Neuronal stem cell (in vitro differentiated cells): ENCODE measurements around the gene RNF6.

Experiments
- DNase-seq: peaks from one replicate; pipeline ENCODE4 v3.0.0-alpha.2; 2013; ENCODE audit warnings: low spot score
- H2AFZ ChIP-seq: one replicate; pipeline ENCODE4 v1.6.1; 2013; ENCODE audit warnings: mild to moderate bottlenecking, low read length, inconsistent platforms
- H2AK5ac ChIP-seq: 2 replicates; pipeline ENCODE4 v1.6.1; 2013; ENCODE audit warnings: low read depth, mild to moderate bottlenecking, inconsistent platforms, low read length, moderate library complexity, mixed read lengths
- H2BK120ac ChIP-seq: 2 replicates; pipeline ENCODE4 v1.6.1; 2013; ENCODE audit warnings: low read depth, mild to moderate bottlenecking, inconsistent platforms, low read length, moderate library complexity, mixed read lengths
- H2BK12ac ChIP-seq: one replicate; pipeline ENCODE4 v1.6.1; 2013; ENCODE audit warnings: low read length, inconsistent platforms
- H2BK15ac ChIP-seq: 2 replicates; pipeline ENCODE4 v1.6.1; 2013; ENCODE audit warnings: mild to moderate bottlenecking, low read length, inconsistent platforms, mixed read lengths
- H2BK5ac ChIP-seq: one replicate; pipeline ENCODE4 v1.6.1; 2013; ENCODE audit warnings: inconsistent platforms, mild to moderate bottlenecking, low read length, moderate library complexity
- H3K14ac ChIP-seq: one replicate; pipeline ENCODE4 v1.6.1; 2013; ENCODE audit warnings: low read length, inconsistent platforms
- H3K18ac ChIP-seq: 2 replicates; pipeline ENCODE4 v1.6.1; 2013; ENCODE audit warnings: low read length, inconsistent platforms
- H3K23ac ChIP-seq: 2 replicates; pipeline ENCODE4 v1.6.1; 2013; ENCODE audit warnings: low read depth, mild to moderate bottlenecking, mixed read lengths, low read length, inconsistent platforms; ENCODE audit not compliant: poor library complexity
- H3K27ac ChIP-seq: replicated peaks from 3 replicates; pipeline ENCODE4 v1.5.1; 2013; ENCODE audit warnings: low read length, inconsistent platforms
- H3K27me3 ChIP-seq, 3 experiments: 2 replicates each; pipeline ENCODE4 v1.6.1; 2013; ENCODE audit warnings: low read length in 3 of 3, mild to moderate bottlenecking in 2 of 3, inconsistent platforms in 1 of 3, low read depth in 1 of 3, mixed read lengths in 1 of 3, moderate library complexity in 1 of 3; ENCODE audit not compliant: control insufficient read depth in 3 of 3, insufficient read depth in 3 of 3
- H3K36me3 ChIP-seq, 2 donors: replicated peaks in 1 of 2; 2 replicates each; pipeline ENCODE4 v1.6.1; 2013; ENCODE audit warnings: low read length in 2 of 2; ENCODE audit not compliant: control insufficient read depth in 2 of 2, insufficient read depth in 2 of 2
- H3K4ac ChIP-seq: 2 replicates; pipeline ENCODE4 v1.6.1; 2013; ENCODE audit warnings: inconsistent platforms, mild to moderate bottlenecking, low read length, moderate library complexity
- H3K4me1 ChIP-seq, 2 donors: 1 replicate in 1 of 2; 2 replicates in 1 of 2; pipeline ENCODE4 v1.6.1; 2013; ENCODE audit warnings: low read length in 2 of 2, low read depth in 1 of 2; ENCODE audit not compliant: control insufficient read depth in 2 of 2, insufficient read depth in 1 of 2
- H3K4me2 ChIP-seq: one replicate; pipeline ENCODE4 v1.6.1; 2013; ENCODE audit warnings: mild to moderate bottlenecking, low read length, inconsistent platforms; ENCODE audit not compliant: insufficient read depth, poor library complexity, severe bottlenecking
- H3K4me3 ChIP-seq, 2 donors: 2 replicates each; pipeline ENCODE4 v1.5.1; 2013; ENCODE audit warnings: low read length in 2 of 2, mild to moderate bottlenecking in 2 of 2, inconsistent platforms in 1 of 2, moderate library complexity in 1 of 2
- H3K79me1 ChIP-seq: one replicate; pipeline ENCODE4 v1.6.1; 2013; ENCODE audit warnings: low read depth, mild to moderate bottlenecking, inconsistent platforms, low read length, moderate library complexity
- H3K9ac ChIP-seq: one replicate; pipeline ENCODE4 v1.6.1; 2013; ENCODE audit warnings: mild to moderate bottlenecking, low read depth, low read length, inconsistent platforms; ENCODE audit not compliant: poor library complexity
- H3K9me3 ChIP-seq, 2 donors: replicated peaks in 1 of 2; 2 replicates each; pipeline versions ENCODE3 to v1.6.1; 2013; ENCODE audit warnings: low read length in 2 of 2, mild to moderate bottlenecking in 2 of 2, inconsistent platforms in 1 of 2, low read depth in 1 of 2, mixed read lengths in 1 of 2, moderate library complexity in 1 of 2; ENCODE audit not compliant: control insufficient read depth in 2 of 2, insufficient read depth in 1 of 2
- H4K8ac ChIP-seq: one replicate; pipeline ENCODE4 v1.6.1; 2013; ENCODE audit warnings: low read depth, mild to moderate bottlenecking, inconsistent platforms, low read length, moderate library complexity
- H4K91ac ChIP-seq: one replicate; pipeline ENCODE4 v1.6.1; 2013; ENCODE audit warnings: low read length, low read depth, mild to moderate bottlenecking, inconsistent platforms; ENCODE audit not compliant: poor library complexity
- WGBS, 2 donors: extraction: QIAGEN DNeasy Blood & Tissue Kit; methylation state at CpG; one replicate each; pipeline ENCODE4 v1.1.7; 2013; ENCODE audit warnings: missing lambda C conversion rate in 2 of 2, mixed read lengths in 1 of 2; ENCODE audit not compliant: insufficient read length in 2 of 2, insufficient replicate concordance in 1 of 2; ENCODE audit errors: extremely low coverage in 2 of 2; 5-methylcytosine and 5-hydroxymethylcytosine counted together

Gene RNF6

GRCh38 chr13:26227166-26227971 is 5.3 kb upstream of the RNF6 start:
- DNase-seq = no peak
- H3K14ac ChIP-seq = no peak overlapping the region
- WGBS, 2 donors = no CpG with 5 or more reads among the region's 6 CpGs

GRCh38 chr13:26225896-26226617 is 3.9 kb upstream of the RNF6 start:
- Histone ChIP-seq H3K18ac (no peak overlapping the region), H2BK5ac (no peak overlapping the region), H4K91ac (no peak overlapping the region), H3K9ac (no peak overlapping the region), H3K36me3 (no peaks in the 10 kb centered on the region), H2AFZ (peak overlapping the region; percentile 50), H4K8ac (no peak overlapping the region), H2AK5ac (no peak overlapping the region), H2BK15ac (no peak overlapping the region), H3K14ac (no peak overlapping the region), H3K9me3 (no peaks in the 10 kb centered on the region), H3K79me1 (no peaks in the 10 kb centered on the region), H3K27ac (no peak overlapping the region), H3K27me3 (peaks cover 0 to 11% (median 0%) of the 10 kb centered on the region in 3 experiments), H3K23ac (no peak overlapping the region), H3K4me1 (peaks cover 0 to 4% of the 10 kb centered on the region in 2 donors), H2BK12ac (no peak overlapping the region), H3K4me3 (no peak overlapping the region), H2BK120ac (no peak overlapping the region), H3K4me2 (no peak overlapping the region), H3K4ac (no peak overlapping the region)
- no CpG with 5 or more reads among the region's 7 CpGs for WGBS, 2 donors
- no peak for DNase-seq

More at GRCh38 chr13:26227166-26227971, 5.3 kb upstream of the RNF6 start:
- Histone ChIP-seq H2BK5ac (no peak overlapping the region), H3K4me2 (no peak overlapping the region), H4K91ac (no peak overlapping the region), H4K8ac (no peak overlapping the region), H3K79me1 (no peaks in the 10 kb centered on the region), H2BK12ac (no peak overlapping the region), H3K9me3 (no peaks in the 10 kb centered on the region), H3K4ac (no peak overlapping the region), H3K27ac (no peak overlapping the region), H3K4me1 (peaks cover 0 to 4% of the 10 kb centered on the region in 2 donors), H3K23ac (no peak overlapping the region), H3K36me3 (no peaks in the 10 kb centered on the region), H3K18ac (no peak overlapping the region), H3K27me3 (peaks cover 0 to 15% (median 0%) of the 10 kb centered on the region in 3 experiments), H2AFZ (no peak overlapping the region), H2BK15ac (no peak overlapping the region), H2BK120ac (no peak overlapping the region), H3K4me3 (no peak overlapping the region), H3K9ac (no peak overlapping the region), H2AK5ac (no peak overlapping the region)

DNA sequence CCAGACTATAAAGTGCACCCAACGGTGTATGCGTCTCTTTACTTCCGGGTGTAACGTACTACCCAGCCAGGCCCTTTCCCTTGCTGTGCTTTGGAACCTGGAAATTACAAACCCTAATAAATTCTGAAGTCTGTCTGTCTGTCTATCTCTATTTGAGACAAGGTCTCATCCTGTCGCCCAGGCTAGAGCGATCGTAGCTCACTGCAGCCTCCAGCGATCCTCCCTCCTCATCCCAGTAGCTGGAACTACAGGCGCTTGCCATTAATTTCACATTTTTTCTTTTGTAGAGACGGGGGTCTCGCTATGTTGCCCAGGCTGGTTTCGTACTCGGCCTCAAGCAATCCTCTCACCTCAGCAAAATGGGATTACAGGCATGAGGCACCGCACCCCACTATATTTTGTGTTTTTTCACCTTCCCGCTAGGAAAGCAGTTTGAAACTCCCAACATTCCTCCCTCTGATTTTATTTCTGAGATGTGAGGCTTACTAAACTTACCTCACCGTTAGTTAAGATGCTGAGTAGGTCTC is 469 bp upstream of the RNF6 start:
- peak overlapping the region; percentile 95 for H3K14ac ChIP-seq
- no peak overlapping the region for H2BK120ac ChIP-seq
- DNase-seq = no peak
- H4K8ac ChIP-seq = peak overlapping the region; percentile 19
- H2AFZ ChIP-seq = peak overlapping the region; percentile 92
- H3K27me3 ChIP-seq = peaks cover 0 to 3% (median 0%) of the 10 kb centered on the region in 3 experiments
- H3K27ac ChIP-seq = peak overlapping the region; percentile 97
- H3K4me3 ChIP-seq = peak overlapping the region; percentile 89 to 94
- H3K4me2 ChIP-seq = peak overlapping the region; percentile 77
- H3K23ac ChIP-seq = peak overlapping the region; percentile 97
- H3K36me3 ChIP-seq = peaks cover 0 to 28% of the 10 kb centered on the region in 2 donors
- H2BK15ac ChIP-seq = peak overlapping the region; percentile 41
- H2AK5ac ChIP-seq = no peak overlapping the region
- H3K79me1 ChIP-seq = no peaks in the 10 kb centered on the region
- H4K91ac ChIP-seq = no peak overlapping the region
- H2BK5ac ChIP-seq = peak overlapping the region; percentile 98
- H3K9me3 ChIP-seq = no peaks in the 10 kb centered on the region
- peak overlapping the region; percentile 98 for H3K9ac ChIP-seq
- H2BK12ac ChIP-seq = no peak overlapping the region
- peaks cover 6% of the 10 kb centered on the region in 2 donors for H3K4me1 ChIP-seq
- no peak overlapping the region for H3K4ac ChIP-seq
- peak overlapping the region; percentile 99 for H3K18ac ChIP-seq
- WGBS, 2 donors = no CpG with 5 or more reads among the region's 16 CpGs

- H3K4me2 ChIP-seq = peak overlapping the region; percentile 63
- H3K27me3 ChIP-seq = peaks cover 0 to 3% (median 0%) of the 10 kb centered on the region in 3 experiments
- peak overlapping the region; percentile 89 to 94 for H3K4me3 ChIP-seq
- peaks cover 3 to 40% of the 10 kb centered on the region in 2 donors for H3K36me3 ChIP-seq
- peak overlapping the region; percentile 89 for H3K18ac ChIP-seq
- H4K91ac ChIP-seq = no peak overlapping the region
- no peak overlapping the region for H2BK120ac ChIP-seq
- no peak overlapping the region for H2BK15ac ChIP-seq
- peak overlapping the region; percentile 78 for H3K27ac ChIP-seq
- no peak overlapping the region for H2BK12ac ChIP-seq
- H2AK5ac ChIP-seq = no peak overlapping the region
- no peaks in the 10 kb centered on the region for H3K79me1 ChIP-seq
- H2BK5ac ChIP-seq = no peak overlapping the region
- no CpG with 5 or more reads among the region's 16 CpGs for WGBS, 2 donors
- H3K23ac ChIP-seq = no peak overlapping the region
- H3K4ac ChIP-seq = no peak overlapping the region
- H3K4me1 ChIP-seq = peaks cover 6% of the 10 kb centered on the region in 2 donors
- DNase-seq = no peak
- peak overlapping the region; percentile 92 for H2AFZ ChIP-seq
- H4K8ac ChIP-seq = no peak overlapping the region
- H3K9me3 ChIP-seq = no peaks in the 10 kb centered on the region
- no peak overlapping the region for H3K14ac ChIP-seq
- H3K9ac ChIP-seq = peak overlapping the region; percentile 79
Measured at GRCh38 chr13:26221399-26221720, 754 bp downstream of the RNF6 start.
